Ishikawa (cell line): ENCODE data around the gene CORIN.

Experiments
- CEBPB ChIP-seq: IDR thresholded peaks from 2 replicates; pipeline ENCODE4 v1.6.1; 2012
- CREB1 ChIP-seq: IDR thresholded peaks from 2 replicates; pipeline ENCODE4 v1.6.1; 2012; ENCODE audit warnings: low read depth
- EGR1 ChIP-seq: IDR thresholded peaks from 2 replicates; pipeline ENCODE4 v1.6.1; 2012
- EP300 ChIP-seq: IDR thresholded peaks from 2 replicates; pipeline ENCODE4 v1.6.1; 2012; ENCODE audit warnings: borderline replicate concordance
- FOXM1 ChIP-seq: IDR thresholded peaks from 2 replicates; pipeline ENCODE4 v1.6.1; 2012; ENCODE audit warnings: low read depth, borderline replicate concordance
- MAX ChIP-seq: IDR thresholded peaks from 2 replicates; pipeline ENCODE4 v1.6.1; 2012
- NFIC ChIP-seq: IDR thresholded peaks from 2 replicates; pipeline ENCODE4 v1.6.1; 2012
- RAD21 ChIP-seq: IDR thresholded peaks from 2 replicates; pipeline ENCODE4 v1.6.1; 2012; ENCODE audit warnings: low read depth
- TAF1 ChIP-seq: IDR thresholded peaks from 2 replicates; pipeline ENCODE4 v1.6.1; 2012; ENCODE audit warnings: low read depth, mild to moderate bottlenecking
- TCF12 ChIP-seq: IDR thresholded peaks from 2 replicates; pipeline ENCODE4 v1.6.1; 2012; ENCODE audit warnings: low read depth
- TEAD4 ChIP-seq: IDR thresholded peaks from 2 replicates; pipeline ENCODE4 v1.6.1; 2012
- USF1 ChIP-seq: IDR thresholded peaks from 2 replicates; pipeline ENCODE4 v1.6.1; 2012
- YY1 ChIP-seq: IDR thresholded peaks from 2 replicates; pipeline ENCODE4 v1.6.1; 2012; ENCODE audit warnings: low read depth
- ZBTB7A ChIP-seq: IDR thresholded peaks from 2 replicates; pipeline ENCODE4 v1.6.1; 2012; ENCODE audit warnings: low read depth
- TF ChIP-seq, protein P1 (sequence below): IDR thresholded peaks from 2 replicates; pipeline ENCODE4 v1.6.1; 2012; ENCODE audit warnings: low read depth, mild to moderate bottlenecking

The CORIN gene

DNA sequence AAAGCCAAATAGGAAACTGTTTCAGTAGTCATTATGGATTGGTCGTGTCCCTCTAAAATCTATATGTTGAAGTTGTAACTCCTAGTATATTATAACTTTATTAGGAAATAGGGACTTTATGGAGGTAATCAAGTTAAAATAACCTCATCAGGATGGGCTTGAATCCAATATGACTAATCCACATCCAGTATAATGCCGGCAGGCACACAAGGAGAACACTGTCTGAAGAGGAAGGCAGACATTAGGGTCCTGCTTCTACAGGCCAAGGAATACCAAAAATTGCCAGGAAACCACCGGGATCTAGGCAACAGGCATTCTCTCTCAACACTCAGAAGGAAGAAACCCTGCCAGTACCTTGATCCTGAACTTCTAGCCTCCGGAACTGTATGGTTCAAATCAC lies 222.5 kb downstream of the CORIN start:
- TF ChIP-seq MAX (no peak), TCF12 (no peak), YY1 (no peak), RAD21 (no peak), TEAD4 (no peak), EP300 (no peak)

DNA sequence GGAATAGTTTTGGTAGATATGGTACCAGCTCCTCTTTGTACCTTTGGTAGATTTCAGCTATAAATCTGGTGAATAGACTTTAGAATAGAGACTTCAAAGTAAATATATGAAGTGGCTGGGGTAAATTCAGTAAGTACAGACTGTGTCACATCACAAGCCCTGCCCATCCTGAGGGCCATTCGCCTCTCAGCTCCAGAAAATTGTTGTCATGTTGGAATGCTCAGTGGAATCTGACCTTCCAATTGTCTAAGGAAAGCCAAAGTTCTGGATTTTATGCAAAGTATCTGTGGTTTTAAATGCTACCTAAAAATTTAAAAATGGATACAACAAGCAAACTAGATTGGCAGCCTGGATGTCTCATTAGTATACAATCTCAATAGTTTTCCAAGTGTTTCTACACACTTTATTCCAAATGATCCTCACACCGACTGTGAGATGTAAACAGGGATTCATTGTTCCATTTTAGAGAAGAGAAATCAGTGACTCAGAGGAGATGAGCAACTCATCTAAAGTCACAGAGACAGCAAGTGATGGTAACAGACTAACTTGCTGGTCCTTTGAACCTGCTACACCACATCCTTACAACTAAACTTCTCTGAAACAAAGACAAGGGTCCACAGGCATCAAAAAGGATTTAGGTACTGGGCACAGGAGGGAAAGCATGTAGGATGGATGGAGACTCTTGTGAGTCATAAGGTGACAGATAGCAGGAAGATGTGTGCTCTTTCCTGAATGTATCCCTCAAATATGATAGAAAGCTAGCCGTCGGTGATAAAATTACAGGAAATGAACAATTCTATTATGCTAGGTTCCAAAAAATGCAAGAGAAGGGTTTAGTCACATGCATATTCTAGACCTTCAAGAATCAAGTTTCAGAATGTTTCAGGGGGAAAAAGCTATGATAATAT lies 225.5 kb downstream of the CORIN start:
- TF ChIP-seq EP300 (no peak), EGR1 (no peak), ZBTB7A (no peak), CREB1 (no peak), CEBPB (no peak), MAX (no peak), NFIC (no peak), TCF12 (no peak), YY1 (no peak), TEAD4 (no peak), FOXM1 (no peak), RAD21 (no peak), TAF1 (no peak), USF1 (no peak)
- TF ChIP-seq, protein P1, sequence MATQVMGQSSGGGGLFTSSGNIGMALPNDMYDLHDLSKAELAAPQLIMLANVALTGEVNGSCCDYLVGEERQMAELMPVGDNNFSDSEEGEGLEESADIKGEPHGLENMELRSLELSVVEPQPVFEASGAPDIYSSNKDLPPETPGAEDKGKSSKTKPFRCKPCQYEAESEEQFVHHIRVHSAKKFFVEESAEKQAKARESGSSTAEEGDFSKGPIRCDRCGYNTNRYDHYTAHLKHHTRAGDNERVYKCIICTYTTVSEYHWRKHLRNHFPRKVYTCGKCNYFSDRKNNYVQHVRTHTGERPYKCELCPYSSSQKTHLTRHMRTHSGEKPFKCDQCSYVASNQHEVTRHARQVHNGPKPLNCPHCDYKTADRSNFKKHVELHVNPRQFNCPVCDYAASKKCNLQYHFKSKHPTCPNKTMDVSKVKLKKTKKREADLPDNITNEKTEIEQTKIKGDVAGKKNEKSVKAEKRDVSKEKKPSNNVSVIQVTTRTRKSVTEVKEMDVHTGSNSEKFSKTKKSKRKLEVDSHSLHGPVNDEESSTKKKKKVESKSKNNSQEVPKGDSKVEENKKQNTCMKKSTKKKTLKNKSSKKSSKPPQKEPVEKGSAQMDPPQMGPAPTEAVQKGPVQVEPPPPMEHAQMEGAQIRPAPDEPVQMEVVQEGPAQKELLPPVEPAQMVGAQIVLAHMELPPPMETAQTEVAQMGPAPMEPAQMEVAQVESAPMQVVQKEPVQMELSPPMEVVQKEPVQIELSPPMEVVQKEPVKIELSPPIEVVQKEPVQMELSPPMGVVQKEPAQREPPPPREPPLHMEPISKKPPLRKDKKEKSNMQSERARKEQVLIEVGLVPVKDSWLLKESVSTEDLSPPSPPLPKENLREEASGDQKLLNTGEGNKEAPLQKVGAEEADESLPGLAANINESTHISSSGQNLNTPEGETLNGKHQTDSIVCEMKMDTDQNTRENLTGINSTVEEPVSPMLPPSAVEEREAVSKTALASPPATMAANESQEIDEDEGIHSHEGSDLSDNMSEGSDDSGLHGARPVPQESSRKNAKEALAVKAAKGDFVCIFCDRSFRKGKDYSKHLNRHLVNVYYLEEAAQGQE, result no peak

GRCh38 chr4:47606482-47606881 lies 231.4 kb downstream of the CORIN start:
- TF ChIP-seq NFIC, result no peak
- TF ChIP-seq USF1, result no peak
- TF ChIP-seq ZBTB7A, result no peak
- TF ChIP-seq FOXM1, result no peak
- TF ChIP-seq TAF1, result no peak
- TF ChIP-seq RAD21, result no peak
- TF ChIP-seq YY1, result no peak
- TF ChIP-seq EP300, result no peak
- TF ChIP-seq, protein P1, result no peak
- TF ChIP-seq TCF12, result no peak
- no peak for TF ChIP-seq CREB1
- no peak for TF ChIP-seq EGR1
- TF ChIP-seq CEBPB, result no peak
- no peak for TF ChIP-seq MAX
- TF ChIP-seq TEAD4, result no peak

- TF ChIP-seq MAX (no peak), ZBTB7A (no peak), EGR1 (no peak), USF1 (no peak), TCF12 (no peak), EP300 (no peak), FOXM1 (no peak), RAD21 (no peak), TAF1 (no peak), TEAD4 (no peak), CREB1 (no peak), CEBPB (no peak), YY1 (no peak), NFIC (no peak)
- TF ChIP-seq, protein P1, result no peak
Measured at GRCh38 chr4:47598896-47599295, 239.0 kb downstream of the CORIN start.
